B cell (primary cell): ENCODE measurements around the gene ANOS1. TPM values are rescaled to one million over a fixed set of nuclear protein-coding genes. Genes with fewer than 3 reads are reported as not detected.

ENCODE experiments used
- ATAC-seq: fragments of 200-7000 bp; cut with Tn5 transposase; one replicate; pipeline ENCODE4 v1.10.0; 2021; ENCODE audit warnings: low read depth, mild to moderate bottlenecking, moderate number of reproducible peaks, moderate library complexity
- CTCF ChIA-PET: fragments of 350-600 bp; sonication (Branson Sonifier 250); formaldehyde crosslinking; loops from one replicate; lab custom pipeline; 2021; ENCODE audit warnings: antibody characterized with exemption, inconsistent platforms; lab: Charles Lee
- POLR2A ChIA-PET: fragments of 350-600 bp; sonication (Branson Sonifier 250); formaldehyde crosslinking; loops from one replicate; lab custom pipeline; 2021; ENCODE audit warnings: antibody characterized with exemption; lab: Charles Lee
- DNase-seq: peaks from one replicate; pipeline ENCODE4 v3.0.0; 2013
- H2AFZ ChIP-seq: 2 replicates; pipeline ENCODE4 v1.6.1; 2012; ENCODE audit warnings: mild to moderate bottlenecking, low read depth, low read length; ENCODE audit not compliant: insufficient read depth, poor library complexity, severe bottlenecking
- H3K27ac ChIP-seq, 2 donors: 1 replicate in 1 of 2; 2 replicates in 1 of 2; pipeline ENCODE4 v1.5.1; 2012 to 2013; ENCODE audit warnings: low read length in 2 of 2, mild to moderate bottlenecking in 2 of 2, moderate library complexity in 1 of 2
- H3K27me3 ChIP-seq, 4 experiments: fragments of 200-600 bp in 1 of 4; sonication (generic) in 1 of 4; replicated peaks in 1 of 4; 1 replicate in 2 of 4; 2 replicates in 2 of 4; pipeline versions ENCODE4 v1.6.1 to v1.7.0; 2013 to 2016; ENCODE audit warnings: low read length in 3 of 4, mild to moderate bottlenecking in 2 of 4, mixed read lengths in 1 of 4, moderate library complexity in 1 of 4; ENCODE audit not compliant: insufficient read depth in 4 of 4, control insufficient read depth in 3 of 4; ENCODE audit errors: control extremely low read depth in 1 of 4
- H3K36me3 ChIP-seq, 2 experiments: replicated peaks in 1 of 2; 1 replicate in 1 of 2; 2 replicates in 1 of 2; pipeline versions ENCODE4 v1.6.1 to v1.7.1; 2013; ENCODE audit warnings: low read length in 1 of 2; ENCODE audit not compliant: insufficient read depth in 2 of 2, control insufficient read depth in 1 of 2; ENCODE audit errors: control extremely low read depth in 1 of 2, extremely low read depth in 1 of 2
- H3K4me1 ChIP-seq, 2 donors: fragments of 200-600 bp in 1 of 2; sonication (generic) in 1 of 2; 1 replicate in 1 of 2; 2 replicates in 1 of 2; pipeline versions ENCODE4 v1.5.1 to v1.6.1; 2013 to 2017; ENCODE audit warnings: low read length in 2 of 2; ENCODE audit not compliant: control insufficient read depth in 2 of 2, insufficient read depth in 2 of 2
- H3K4me2 ChIP-seq: replicated peaks from 2 replicates; pipeline ENCODE3; 2012; ENCODE audit warnings: mild to moderate bottlenecking, low read depth, low read length; ENCODE audit not compliant: poor library complexity, severe bottlenecking
- H3K4me3 ChIP-seq, 5 experiments: fragments of 200-600 bp in 1 of 5; sonication (generic) in 1 of 5; 1 replicate in 3 of 5; 2 replicates in 2 of 5; pipeline versions ENCODE4 v1.5.1 to v1.7.0; 2011 to 2016; ENCODE audit warnings: low read length in 4 of 5, mild to moderate bottlenecking in 4 of 5, low read depth in 2 of 5, control low read depth in 1 of 5, moderate library complexity in 1 of 5; ENCODE audit not compliant: insufficient read depth in 1 of 5; ENCODE audit errors: control extremely low read depth in 1 of 5, extremely low read depth in 1 of 5
- H3K79me2 ChIP-seq: fragments of 200-600 bp; sonication (generic); one replicate; pipeline ENCODE4 v1.6.0; 2016; ENCODE audit warnings: low read length; ENCODE audit not compliant: control insufficient read depth, insufficient read depth
- H3K9ac ChIP-seq: fragments of 200-600 bp; sonication (generic); 2 replicates; pipeline ENCODE4 v1.6.1; 2017; ENCODE audit warnings: mild to moderate bottlenecking, low read length, moderate library complexity
- H3K9me3 ChIP-seq, 3 donors: one replicate each; pipeline versions ENCODE4 v1.6.1 to v1.7.1; 2013; ENCODE audit warnings: low read length in 2 of 3; ENCODE audit not compliant: control insufficient read depth in 2 of 3, insufficient read depth in 1 of 3; ENCODE audit errors: control extremely low read depth in 1 of 3
- H4K20me1 ChIP-seq: 2 replicates; pipeline ENCODE4 v1.6.0; 2012; ENCODE audit warnings: mild to moderate bottlenecking, low read length; ENCODE audit not compliant: insufficient read depth, control insufficient read depth, poor library complexity, severe bottlenecking
- H3K27ac Mint-ChIP-seq: one replicate; pipeline ENCODE4 v1.8.0; 2021; ENCODE audit warnings: mixed read lengths
- H3K27me3 Mint-ChIP-seq: one replicate; pipeline ENCODE4 v1.8.0; 2021; ENCODE audit warnings: mixed read lengths
- H3K4me1 Mint-ChIP-seq: one replicate; pipeline ENCODE4 v1.8.0; 2021; ENCODE audit warnings: mixed read lengths
- H3K4me3 Mint-ChIP-seq: one replicate; pipeline ENCODE4 v1.8.0; 2021; ENCODE audit warnings: mixed read lengths
- H3K9me3 Mint-ChIP-seq: one replicate; pipeline ENCODE4 v1.8.0; 2022; ENCODE audit warnings: mixed read lengths; ENCODE audit not compliant: insufficient read depth
- CTCF ChIP-seq: fragments of 200-600 bp; IDR thresholded peaks from one replicate; pipeline ENCODE4 v1.8.0; 2022; ENCODE audit warnings: antibody characterized with exemption, mild to moderate bottlenecking
- EZH2 ChIP-seq: IDR thresholded peaks from 2 replicates; pipeline ENCODE4 v1.6.1; 2012; ENCODE audit warnings: borderline replicate concordance, low read depth, mild to moderate bottlenecking, moderate library complexity, low read length; ENCODE audit not compliant: insufficient read depth, poor library complexity, severe bottlenecking
- WGBS: methylation state at CpG from one replicate; pipeline ENCODE4 v1.1.5; 2013; ENCODE audit warnings: missing lambda C conversion rate; ENCODE audit not compliant: insufficient coverage; 5-methylcytosine and 5-hydroxymethylcytosine counted together
- intact Hi-C: fragments of 100-400 bp; cut with micrococcal nuclease; formaldehyde crosslinking; loops from one replicate; pipeline ENCODE4 v1.10.0; 2022
- polyA plus RNA-seq: library from polyadenylated mRNA; depleted of rRNA; stranded (reverse); fragments of >200 nt; gene quantifications from 2 replicates; pipeline ENCODE4 v1.2.3, GENCODE V29; 2012
- total RNA-seq, 2 donors: library from RNA; stranded (reverse); fragments of 120-200 nt in 1 of 2; gene quantifications; 1 replicate in 1 of 2; 2 replicates in 1 of 2; pipeline versions ENCODE4 v1.2.3 to v1.2.4, GENCODE V29; 2013 to 2022

The ANOS1 gene
- total and polyA plus RNA-seq, 2 donors (not counting 1 experiment from before 2014, with no cell fraction given) = 0.10 TPM; not detected in 1

GRCh38 chrX:8683687-8684086 is 48.2 kb downstream of the ANOS1 start:
- TF ChIP-seq EZH2 = no peak
- TF ChIP-seq CTCF = no peak
- ChIA-PET CTCF (no interaction called here), POLR2A (no interaction called here)
- H3K36me3 ChIP-seq = no peaks in the 10 kb centered on the region
- Mint-ChIP-seq H3K27ac (no peak overlapping the region), H3K4me3 (no peak overlapping the region), H3K9me3 (no peaks in the 10 kb centered on the region), H3K27me3 (peaks cover 6% of the 10 kb centered on the region), H3K4me1 (peaks cover 2% of the 10 kb centered on the region)
- no peak overlapping the region for H3K4me2 ChIP-seq
- no peak overlapping the region for H2AFZ ChIP-seq
- 100% methylated on average over 1 of the region's 5 CpGs for WGBS
- no peak overlapping the region for H3K9ac ChIP-seq
- no peaks in the 10 kb centered on the region for H3K27me3 ChIP-seq
- intact Hi-C loops = no loop called here
- ATAC-seq = no peak
- H3K4me3 ChIP-seq = no peak overlapping the region
- no peak for DNase-seq
- no peaks in the 10 kb centered on the region for H3K9me3 ChIP-seq
- no peaks in the 10 kb centered on the region for H3K79me2 ChIP-seq
- H4K20me1 ChIP-seq = no peaks in the 10 kb centered on the region
- H3K4me1 ChIP-seq = no peaks in the 10 kb centered on the region
- H3K27ac ChIP-seq = no peak overlapping the region

- no peak overlapping the region for H3K9ac ChIP-seq
- 80% methylated on average over 2 of the region's 7 CpGs for WGBS
- Mint-ChIP-seq H3K27ac (no peak overlapping the region), H3K4me1 (peaks cover 2% of the 10 kb centered on the region), H3K27me3 (peaks cover 6% of the 10 kb centered on the region), H3K4me3 (no peak overlapping the region), H3K9me3 (no peaks in the 10 kb centered on the region)
- TF ChIP-seq CTCF = no peak
- TF ChIP-seq EZH2 = no peak
- intact Hi-C loops = no loop called here
- no peaks in the 10 kb centered on the region for H3K4me1 ChIP-seq
- no peak overlapping the region for H2AFZ ChIP-seq
- no peak overlapping the region for H3K4me2 ChIP-seq
- H3K36me3 ChIP-seq = no peaks in the 10 kb centered on the region
- H3K27ac ChIP-seq = no peak overlapping the region
- no peaks in the 10 kb centered on the region for H3K9me3 ChIP-seq
- ATAC-seq = no peak
- ChIA-PET CTCF (no interaction called here), POLR2A (no interaction called here)
- H3K79me2 ChIP-seq = no peaks in the 10 kb centered on the region
- H4K20me1 ChIP-seq = no peaks in the 10 kb centered on the region
- no peak overlapping the region for H3K4me3 ChIP-seq
- H3K27me3 ChIP-seq = no peaks in the 10 kb centered on the region
- no peak for DNase-seq
Observed at GRCh38 chrX:8679550-8679949, 52.4 kb downstream of the ANOS1 start.
